Neural cell (in vitro differentiated cells): ENCODE data around the gene SLFN12L. TPM values are rescaled to one million over a fixed set of nuclear protein-coding genes. Genes with fewer than 3 reads are reported as not detected.

ENCODE experiments used
- H2AFZ ChIP-seq: fragments of 200-600, 300-800 bp; sonication (generic), shearing (Covaris generic); 2 replicates; pipeline ENCODE4 v1.6.0; 2014; ENCODE audit warnings: low read depth, mild to moderate bottlenecking, antibody characterized with exemption, low read length, moderate library complexity
- H3F3A ChIP-seq: fragments of 200-600 bp; shearing (Covaris generic); 2 replicates; pipeline ENCODE4 v1.6.1; 2016; ENCODE audit warnings: mild to moderate bottlenecking, moderate library complexity, mixed read lengths, antibody characterized with exemption, low read length; ENCODE audit not compliant: insufficient read depth, poor library complexity, severe bottlenecking
- H3K27ac ChIP-seq: fragments of 200-600, 300-800 bp; sonication (generic), shearing (Covaris generic); 2 replicates; pipeline ENCODE4 v1.5.1; 2014; ENCODE audit warnings: mild to moderate bottlenecking, low read length, moderate library complexity
- H3K27me3 ChIP-seq: fragments of 300-800, 200-600 bp; sonication (generic), shearing (Covaris generic); 2 replicates; pipeline ENCODE4 v1.6.0; 2014; ENCODE audit warnings: mild to moderate bottlenecking, low read depth, low read length, moderate library complexity; ENCODE audit not compliant: insufficient read depth
- H3K36me3 ChIP-seq: fragments of 300-800, 200-600 bp; sonication (generic), shearing (Covaris generic); 2 replicates; pipeline ENCODE4 v1.5.1; 2014; ENCODE audit warnings: mild to moderate bottlenecking, antibody characterized with exemption, low read length, moderate library complexity; ENCODE audit not compliant: insufficient read depth
- H3K4me2 ChIP-seq: fragments of 300-800, 200-600 bp; sonication (generic), shearing (Covaris generic); 2 replicates; pipeline ENCODE4 v1.6.0; 2014; ENCODE audit warnings: mild to moderate bottlenecking, low read length
- H3K4me3 ChIP-seq: fragments of 300-800, 200-600 bp; sonication (generic), shearing (Covaris generic); 2 replicates; pipeline ENCODE4 v1.5.1; 2014; ENCODE audit warnings: mild to moderate bottlenecking, low read length, moderate library complexity
- H3K79me2 ChIP-seq: fragments of 200-600 bp; shearing (Covaris generic); replicated peaks from 2 replicates; pipeline ENCODE4 v1.6.0; 2014; ENCODE audit warnings: mild to moderate bottlenecking, low read length, moderate library complexity; ENCODE audit not compliant: insufficient read depth
- H3K9ac ChIP-seq: fragments of 300-800, 200-600 bp; sonication (generic), shearing (Covaris generic); 2 replicates; pipeline ENCODE4 v1.6.1; 2016; ENCODE audit warnings: mild to moderate bottlenecking, low read length, mixed read lengths
- H3K9me2 ChIP-seq: fragments of 200-600 bp; shearing (Covaris generic); 2 replicates; pipeline ENCODE4 v1.6.1; 2016; ENCODE audit warnings: mild to moderate bottlenecking, low read length, mixed read lengths; ENCODE audit not compliant: insufficient read depth
- H3K9me3 ChIP-seq: fragments of 200-600, 300-800 bp; sonication (generic), shearing (Covaris generic); 2 replicates; pipeline ENCODE4 v1.6.1; 2016; ENCODE audit warnings: mild to moderate bottlenecking, mixed run types, low read length, moderate library complexity, mixed read lengths
- H4K20me1 ChIP-seq: fragments of 200-600 bp; shearing (Covaris generic); 2 replicates; pipeline ENCODE4 v1.6.1; 2016; ENCODE audit warnings: mild to moderate bottlenecking, mixed run types; ENCODE audit not compliant: insufficient read depth
- EP300 ChIP-seq: fragments of 450-650 bp; conservative IDR thresholded peaks from 2 replicates; pipeline ENCODE4 v1.6.1; 2014; ENCODE audit warnings: antibody characterized with exemption, mild to moderate bottlenecking, moderate library complexity; ENCODE audit not compliant: poor library complexity, severe bottlenecking
- EZH2 ChIP-seq: fragments of 200-600, 300-800 bp; shearing (Covaris generic), sonication (generic); IDR thresholded peaks from 2 replicates; pipeline ENCODE4 v1.6.1; 2014; ENCODE audit warnings: antibody characterized with exemption, low read length, borderline replicate concordance, mild to moderate bottlenecking; ENCODE audit not compliant: insufficient read depth, poor library complexity, severe bottlenecking
- MXI1 ChIP-seq: fragments of 450-650 bp; conservative IDR thresholded peaks from 2 replicates; pipeline ENCODE4 v1.6.1; 2014; ENCODE audit warnings: antibody characterized with exemption, mild to moderate bottlenecking; ENCODE audit not compliant: poor library complexity, severe bottlenecking
- POLR2AphosphoS5 ChIP-seq: IDR thresholded peaks from 2 replicates; pipeline ENCODE4 v1.6.1; 2012
- RAD21 ChIP-seq: fragments of 450-650 bp; conservative IDR thresholded peaks from 2 replicates; pipeline ENCODE4 v1.6.1; 2014; ENCODE audit warnings: antibody characterized with exemption, mild to moderate bottlenecking, moderate library complexity
- SMC3 ChIP-seq: fragments of 450-650 bp; conservative IDR thresholded peaks from 2 replicates; pipeline ENCODE4 v1.6.1; 2014; ENCODE audit warnings: antibody characterized with exemption, mild to moderate bottlenecking, moderate library complexity; ENCODE audit not compliant: poor library complexity
- TAF1 ChIP-seq: IDR thresholded peaks from 2 replicates; pipeline ENCODE4 v1.6.1; 2012; ENCODE audit warnings: low read depth
- polyA plus RNA-seq: library from polyadenylated mRNA; depleted of rRNA; stranded (reverse); fragments of >200 nt; gene quantifications from 2 replicates; pipeline ENCODE4 v1.2.3, GENCODE V29; 2014
- TF ChIP-seq, protein P1 (sequence below): fragments of 450-650 bp; IDR thresholded peaks from 2 replicates; pipeline ENCODE4 v1.5.1; 2014; ENCODE audit warnings: antibody characterized with exemption, mild to moderate bottlenecking, moderate library complexity; ENCODE audit not compliant: poor library complexity, severe bottlenecking
- TF ChIP-seq, protein P2 (sequence below): IDR thresholded peaks from 2 replicates; pipeline ENCODE4 v1.6.1; 2012; ENCODE audit warnings: borderline replicate concordance

Gene SLFN12L
- polyA plus RNA-seq, 1 donor from 2014 or later, result not detected

DNA sequence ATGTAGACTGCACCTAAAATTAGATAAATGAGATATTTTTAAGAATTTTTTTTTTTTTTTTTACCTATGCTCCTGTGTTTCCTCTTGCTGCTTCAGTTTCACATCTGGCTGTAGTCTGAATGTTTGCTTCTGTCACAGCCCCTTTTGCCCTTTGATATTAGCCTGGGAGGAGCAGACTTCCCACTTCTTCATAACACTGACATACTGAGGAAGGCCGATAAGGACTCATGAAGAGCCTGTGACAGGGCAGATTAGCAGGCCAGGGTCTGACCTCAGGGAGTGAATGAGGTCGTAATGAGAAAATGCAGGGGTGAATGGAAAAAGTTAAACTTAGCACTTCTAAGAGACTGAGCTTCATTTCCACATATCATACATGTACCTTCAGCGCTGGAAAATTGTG lies 23.2 kb upstream of the SLFN12L start, which contains the start of gene SLFN14:
Gene SLFN14 (minus strand): TSS at position 117 of the 400 bp plus-strand sequence. CDS start 2,757 bp downstream, outside the sequence.
- TF ChIP-seq, protein P1, sequence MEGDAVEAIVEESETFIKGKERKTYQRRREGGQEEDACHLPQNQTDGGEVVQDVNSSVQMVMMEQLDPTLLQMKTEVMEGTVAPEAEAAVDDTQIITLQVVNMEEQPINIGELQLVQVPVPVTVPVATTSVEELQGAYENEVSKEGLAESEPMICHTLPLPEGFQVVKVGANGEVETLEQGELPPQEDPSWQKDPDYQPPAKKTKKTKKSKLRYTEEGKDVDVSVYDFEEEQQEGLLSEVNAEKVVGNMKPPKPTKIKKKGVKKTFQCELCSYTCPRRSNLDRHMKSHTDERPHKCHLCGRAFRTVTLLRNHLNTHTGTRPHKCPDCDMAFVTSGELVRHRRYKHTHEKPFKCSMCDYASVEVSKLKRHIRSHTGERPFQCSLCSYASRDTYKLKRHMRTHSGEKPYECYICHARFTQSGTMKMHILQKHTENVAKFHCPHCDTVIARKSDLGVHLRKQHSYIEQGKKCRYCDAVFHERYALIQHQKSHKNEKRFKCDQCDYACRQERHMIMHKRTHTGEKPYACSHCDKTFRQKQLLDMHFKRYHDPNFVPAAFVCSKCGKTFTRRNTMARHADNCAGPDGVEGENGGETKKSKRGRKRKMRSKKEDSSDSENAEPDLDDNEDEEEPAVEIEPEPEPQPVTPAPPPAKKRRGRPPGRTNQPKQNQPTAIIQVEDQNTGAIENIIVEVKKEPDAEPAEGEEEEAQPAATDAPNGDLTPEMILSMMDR, result no peak
- TF ChIP-seq TAF1, result no peak
- no peak for TF ChIP-seq EP300
- TF ChIP-seq SMC3, result no peak
- TF ChIP-seq, protein P2, sequence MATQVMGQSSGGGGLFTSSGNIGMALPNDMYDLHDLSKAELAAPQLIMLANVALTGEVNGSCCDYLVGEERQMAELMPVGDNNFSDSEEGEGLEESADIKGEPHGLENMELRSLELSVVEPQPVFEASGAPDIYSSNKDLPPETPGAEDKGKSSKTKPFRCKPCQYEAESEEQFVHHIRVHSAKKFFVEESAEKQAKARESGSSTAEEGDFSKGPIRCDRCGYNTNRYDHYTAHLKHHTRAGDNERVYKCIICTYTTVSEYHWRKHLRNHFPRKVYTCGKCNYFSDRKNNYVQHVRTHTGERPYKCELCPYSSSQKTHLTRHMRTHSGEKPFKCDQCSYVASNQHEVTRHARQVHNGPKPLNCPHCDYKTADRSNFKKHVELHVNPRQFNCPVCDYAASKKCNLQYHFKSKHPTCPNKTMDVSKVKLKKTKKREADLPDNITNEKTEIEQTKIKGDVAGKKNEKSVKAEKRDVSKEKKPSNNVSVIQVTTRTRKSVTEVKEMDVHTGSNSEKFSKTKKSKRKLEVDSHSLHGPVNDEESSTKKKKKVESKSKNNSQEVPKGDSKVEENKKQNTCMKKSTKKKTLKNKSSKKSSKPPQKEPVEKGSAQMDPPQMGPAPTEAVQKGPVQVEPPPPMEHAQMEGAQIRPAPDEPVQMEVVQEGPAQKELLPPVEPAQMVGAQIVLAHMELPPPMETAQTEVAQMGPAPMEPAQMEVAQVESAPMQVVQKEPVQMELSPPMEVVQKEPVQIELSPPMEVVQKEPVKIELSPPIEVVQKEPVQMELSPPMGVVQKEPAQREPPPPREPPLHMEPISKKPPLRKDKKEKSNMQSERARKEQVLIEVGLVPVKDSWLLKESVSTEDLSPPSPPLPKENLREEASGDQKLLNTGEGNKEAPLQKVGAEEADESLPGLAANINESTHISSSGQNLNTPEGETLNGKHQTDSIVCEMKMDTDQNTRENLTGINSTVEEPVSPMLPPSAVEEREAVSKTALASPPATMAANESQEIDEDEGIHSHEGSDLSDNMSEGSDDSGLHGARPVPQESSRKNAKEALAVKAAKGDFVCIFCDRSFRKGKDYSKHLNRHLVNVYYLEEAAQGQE, result no peak
- no peak for TF ChIP-seq POLR2AphosphoS5
- no peak for TF ChIP-seq MXI1
- no peak for TF ChIP-seq EZH2
- Histone ChIP-seq H4K20me1 (no peaks in the 10 kb centered on the region), H3K9me2 (no peaks in the 10 kb centered on the region), H3K79me2 (no peaks in the 10 kb centered on the region), H2AFZ (no peak within 1 kb of the TSS), H3K27me3 (peaks cover 6% of the 10 kb centered on the region), H3K4me3 (no peak within 1 kb of the TSS), H3K36me3 (no peaks in the 10 kb centered on the region), H3K4me2 (no peak within 1 kb of the TSS), H3K27ac (no peak within 1 kb of the TSS), H3K9ac (no peak within 1 kb of the TSS), H3K9me3 (no peaks in the 10 kb centered on the region), H3F3A (no peaks in the 10 kb centered on the region)

DNA sequence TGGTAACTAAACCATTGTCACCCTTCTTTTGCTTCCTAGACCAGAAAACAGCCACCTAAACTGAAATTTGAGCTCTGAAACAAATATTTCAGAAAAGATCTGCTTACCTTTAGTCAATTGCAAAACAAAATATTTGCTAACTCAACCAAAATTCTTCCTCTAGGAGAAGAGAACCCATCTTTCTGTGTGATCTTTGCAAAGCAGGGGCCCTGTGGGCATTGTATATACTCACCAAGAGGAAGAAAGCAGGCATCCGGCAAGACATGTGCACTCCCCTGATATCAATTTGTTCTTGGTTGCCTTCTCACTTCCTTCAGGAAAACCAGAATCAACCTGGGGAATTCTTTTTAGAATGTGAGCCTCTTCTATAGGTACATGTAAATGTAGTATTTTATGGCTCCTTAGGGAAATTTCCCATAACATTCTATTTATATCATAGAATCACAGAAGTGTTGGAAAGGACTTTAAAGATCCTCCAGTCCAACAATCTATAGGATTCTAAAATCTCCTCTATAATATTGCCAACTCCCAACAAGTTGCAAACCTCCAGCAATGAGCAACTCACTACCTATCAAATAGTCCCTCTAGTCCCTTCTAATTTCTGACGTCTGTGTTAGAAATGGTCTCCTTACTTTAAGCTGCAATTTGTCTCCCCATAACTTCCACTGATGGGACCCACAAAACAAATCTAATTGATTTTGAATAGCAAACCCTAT lies 22.2 kb upstream of the SLFN12L start:
- TF ChIP-seq, protein P2, result no peak
- TF ChIP-seq POLR2AphosphoS5, result no peak
- TF ChIP-seq MXI1, result no peak
- no peak for TF ChIP-seq EZH2
- no peak for TF ChIP-seq EP300
- TF ChIP-seq, protein P1, result no peak
- TF ChIP-seq SMC3, result no peak
- no peak for TF ChIP-seq TAF1
- no peak for TF ChIP-seq RAD21
- Histone ChIP-seq H3K9me2 (no peaks in the 10 kb centered on the region), H3K9ac (no peak overlapping the region), H3K79me2 (no peaks in the 10 kb centered on the region), H4K20me1 (no peaks in the 10 kb centered on the region), H2AFZ (no peak overlapping the region), H3K9me3 (no peaks in the 10 kb centered on the region), H3K36me3 (no peaks in the 10 kb centered on the region), H3F3A (no peaks in the 10 kb centered on the region), H3K4me3 (no peak overlapping the region), H3K27me3 (peaks cover 6% of the 10 kb centered on the region), H3K27ac (no peak overlapping the region), H3K4me2 (no peak overlapping the region)
